ENCODE measurements around the gene TREM2. TPM values are rescaled to one million over a fixed set of nuclear protein-coding genes. Genes with fewer than 3 reads are reported as not detected.

The TREM2 gene
- total and polyA plus RNA-seq, 2 of the 13 experiments (the other 11 are each of a cell fraction or from before 2014, with no cell fraction given), result 0.11 TPM; not detected in 1

DNA sequence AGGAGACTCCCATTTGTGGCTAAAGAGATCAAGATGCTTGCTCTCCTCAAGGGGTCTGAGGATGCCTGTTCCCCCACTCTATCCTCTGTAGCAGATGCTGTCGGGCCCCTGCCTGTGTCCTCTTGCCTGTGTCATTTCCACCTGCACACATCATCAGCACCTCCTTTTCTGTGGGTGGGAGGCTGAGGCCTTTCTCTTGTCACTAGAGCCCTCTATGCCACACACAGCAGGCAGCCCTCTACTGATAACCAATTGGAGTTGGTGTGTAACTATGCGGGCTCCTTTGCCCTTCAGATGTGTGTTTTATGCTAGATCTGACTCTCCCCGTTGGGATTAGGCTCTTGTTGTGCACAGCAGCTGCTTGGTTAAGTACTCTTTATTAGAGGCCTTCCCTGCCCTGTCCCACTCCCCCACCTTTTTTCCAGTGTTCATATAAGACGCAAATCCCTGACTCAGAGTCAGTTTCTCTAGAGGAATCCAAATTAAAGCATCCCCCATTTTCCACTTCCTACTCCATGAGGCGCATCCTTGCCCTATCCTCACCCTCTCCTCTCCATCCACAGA, 30.3 kb upstream of the TREM2 start:
- no peaks in the 10 kb centered on the region for H3K79me2 ChIP-seq (ENCODE audit: insufficient read depth, low read length)
- no peaks in the 10 kb centered on the region for H3K36me3 ChIP-seq (replicated peaks in 1 of 2; ENCODE audit: control insufficient read depth in 1 of 2, insufficient read depth in 2 of 2, low read length in 2 of 2)
- no peak for ATAC-seq
- no TSS peak for BruUV-seq (replicated peaks)
- H2AFZ ChIP-seq (ENCODE audit: low read length), result no peak overlapping the region
- FAIRE-seq, result no peak
- peaks cover 2 to 19% of the 10 kb centered on the region in 2 experiments; a peak in 4 of 5 replicates for H3K27me3 ChIP-seq (ENCODE audit: control insufficient read depth in 1 of 2, insufficient read depth in 2 of 2, low read length in 2 of 2)
- H3K27ac ChIP-seq (ENCODE audit: extremely low read length, insufficient read depth, low read length), result no peak overlapping the region
- WGBS (ENCODE audit: low lambda C conversion rate), result 20% methylated on average over 5 of the region's 5 CpGs
- TF ChIP-seq TERF1 (CRISPR knock-in tag; IDR thresholded peaks at IDR 0.05), result no peak
- no peak for TF ChIP-seq MTA1 (CRISPR knock-in tag; IDR thresholded peaks at IDR 0.05; ENCODE audit: borderline replicate concordance)
- TF ChIP-seq ZNF775 (CRISPR knock-in tag; IDR thresholded peaks at IDR 0.05; ENCODE audit: borderline replicate concordance), result no peak
- TF ChIP-seq ZNF3 (CRISPR knock-in tag; IDR thresholded peaks at IDR 0.05), result no peak
- TF ChIP-seq PATZ1 (CRISPR knock-in tag; IDR thresholded peaks at IDR 0.05), result no peak
- no peak for TF ChIP-seq ZNF253 (CRISPR knock-in tag; IDR thresholded peaks at IDR 0.05; ENCODE audit: borderline replicate concordance)
- no peak for TF ChIP-seq ZNF792 (CRISPR knock-in tag; IDR thresholded peaks at IDR 0.05)
- TF ChIP-seq ZNF136 (CRISPR knock-in tag; IDR thresholded peaks at IDR 0.05; ENCODE audit: low read depth), result no peak
- TF ChIP-seq ZNF207 (IDR thresholded peaks at IDR 0.05; ENCODE audit: borderline replicate concordance), result no peak
- no peak for TF ChIP-seq NRL (CRISPR knock-in tag; IDR thresholded peaks at IDR 0.05; ENCODE audit: borderline replicate concordance)
- no peak for TF ChIP-seq GFI1 (CRISPR knock-in tag; IDR thresholded peaks at IDR 0.05; ENCODE audit: borderline replicate concordance)
- TF ChIP-seq NONO (IDR thresholded peaks at IDR 0.05), result no peak
- no peak for TF ChIP-seq NONO (CRISPR knock-in tag; conservative IDR thresholded peaks at IDR 0.05)
- no peak for TF ChIP-seq RFX3 (CRISPR knock-in tag; IDR thresholded peaks at IDR 0.05)
- no peak for TF ChIP-seq ZBTB42 (CRISPR knock-in tag; IDR thresholded peaks at IDR 0.05)
- TF ChIP-seq HBP1 (CRISPR knock-in tag; IDR thresholded peaks at IDR 0.05; ENCODE audit: low read depth), result no peak
- no peak for TF ChIP-seq ZNF567 (CRISPR knock-in tag; IDR thresholded peaks at IDR 0.05; ENCODE audit: borderline replicate concordance)
- no peak for TF ChIP-seq LRRFIP1 (CRISPR knock-in tag; conservative IDR thresholded peaks at IDR 0.05)
- TF ChIP-seq RNF2 (conservative IDR thresholded peaks at IDR 0.05; ENCODE audit: low read depth), result no peak
- no peak overlapping the region for H3K4me3 ChIP-seq (replicated peaks in 1 of 3; ENCODE audit: insufficient read depth in 1 of 3, low read depth in 2 of 3, low read length in 3 of 3)
- intact Hi-C loops (cut with micrococcal nuclease; ENCODE audit: unreplicated experiment), result no loop called here
- ChIA-PET CTCF (ENCODE audit: low intra/inter-chr PET ratio, low total read pairs) (no interaction called here), POLR2A (no interaction called here)
- H3K9me3 ChIP-seq (ENCODE audit: low read length), result peaks cover 17% of the 10 kb centered on the region
- H4K20me1 ChIP-seq (ENCODE audit: insufficient read depth, low read length), result no peaks in the 10 kb centered on the region
- no peak overlapping the region for H3K9ac ChIP-seq (ENCODE audit: insufficient read depth, low read depth, low read length)
- no peaks in the 10 kb centered on the region for H3K4me1 ChIP-seq (ENCODE audit: insufficient read depth, low read length)
- in situ Hi-C loops (cut with HindIII; ENCODE audit: extremely low pct_ligation_motif_present, low pct_unique_long_range_greater_than_20kb), result no loop called here
- DNase-seq (ENCODE audit: low spot score), result no peak
- H3K4me2 ChIP-seq (ENCODE audit: low read depth, low read length), result no peak overlapping the region
